ENCODE measurements around the gene ELFN2.

- TF ChIP-seq CTCF (conservative IDR thresholded peaks at IDR 0.05; ENCODE audit: low read length) = no peak
- no peak for TF ChIP-seq EZH2phosphoT487 (IDR thresholded peaks at IDR 0.05; ENCODE audit: borderline replicate concordance, low read depth, low read length)
Observed at GRCh38 chr22:37356922-37357321, 70.4 kb downstream of the ELFN2 start.

Data from OCI-LY7 (cell line).